Mesendoderm (in vitro differentiated cells): ENCODE data around the gene OR7G2. TPM values are rescaled to one million over a fixed set of nuclear protein-coding genes. Genes with fewer than 3 reads are reported as not detected.
"Not testable (repeated sequence)": the region's sequence is repeated elsewhere in the genome, so short reads cannot be mapped to it uniquely, and the experiment has no call there.

Source experiments
- DNase-seq: peaks from one replicate; pipeline ENCODE4 v3.0.0; 2013
- H2AK5ac ChIP-seq: 2 replicates; pipeline ENCODE4 v1.6.1; 2013; ENCODE audit warnings: low read length, inconsistent platforms
- H2BK120ac ChIP-seq: 2 replicates; pipeline ENCODE4 v1.6.1; 2013; ENCODE audit warnings: low read depth, mild to moderate bottlenecking, low read length, moderate library complexity, mixed read lengths
- H2BK15ac ChIP-seq: replicated peaks from 2 replicates; pipeline ENCODE4 v1.6.1; 2013; ENCODE audit warnings: low read depth, mild to moderate bottlenecking, moderate library complexity
- H2BK5ac ChIP-seq: 2 replicates; pipeline ENCODE4 v1.6.1; 2013; ENCODE audit warnings: low read length, inconsistent platforms
- H3K18ac ChIP-seq: 2 replicates; pipeline ENCODE4 v1.6.1; 2013; ENCODE audit warnings: mild to moderate bottlenecking, low read length, mixed read lengths
- H3K23ac ChIP-seq: one replicate; pipeline ENCODE4 v1.6.1; 2013; ENCODE audit warnings: low read length
- H3K27ac ChIP-seq: 2 replicates; pipeline ENCODE4 v1.5.1; 2013; ENCODE audit warnings: low read depth, mild to moderate bottlenecking, inconsistent platforms, low read length, moderate library complexity
- H3K27me3 ChIP-seq: 2 replicates; pipeline ENCODE4 v1.6.1; 2013; ENCODE audit warnings: low read length, control low read depth, mild to moderate bottlenecking, inconsistent platforms; ENCODE audit not compliant: insufficient read depth, poor library complexity
- H3K36me3 ChIP-seq: 2 replicates; pipeline ENCODE4 v1.6.1; 2013; ENCODE audit warnings: low read length, inconsistent platforms; ENCODE audit not compliant: control insufficient read depth, insufficient read depth
- H3K4ac ChIP-seq: one replicate; pipeline ENCODE4 v1.6.1; 2013; ENCODE audit warnings: low read depth, mild to moderate bottlenecking, low read length, moderate library complexity
- H3K4me1 ChIP-seq: 2 replicates; pipeline ENCODE4 v1.6.1; 2013; ENCODE audit warnings: low read depth, low read length, inconsistent platforms; ENCODE audit not compliant: control insufficient read depth
- H3K4me2 ChIP-seq: 2 replicates; pipeline ENCODE4 v1.6.1; 2013; ENCODE audit warnings: low read length
- H3K4me3 ChIP-seq: 2 replicates; pipeline ENCODE4 v1.5.1; 2013; ENCODE audit warnings: mild to moderate bottlenecking, low read length
- H3K56ac ChIP-seq: one replicate; pipeline ENCODE4 v1.6.1; 2013; ENCODE audit warnings: low read length
- H3K79me1 ChIP-seq: 2 replicates; pipeline ENCODE4 v1.6.1; 2013; ENCODE audit warnings: low read length, inconsistent platforms
- H3K79me2 ChIP-seq: 2 replicates; pipeline ENCODE4 v1.6.1; 2013; ENCODE audit warnings: mild to moderate bottlenecking, low read length; ENCODE audit not compliant: control insufficient read depth, insufficient read depth
- H3K9ac ChIP-seq: 2 replicates; pipeline ENCODE4 v1.6.1; 2013; ENCODE audit warnings: low read length, inconsistent platforms
- H4K5ac ChIP-seq: one replicate; pipeline ENCODE4 v1.6.1; 2013; ENCODE audit warnings: low read length
- H4K8ac ChIP-seq: one replicate; pipeline ENCODE4 v1.6.1; 2013; ENCODE audit warnings: low read depth, mild to moderate bottlenecking, control low read depth, low read length, moderate library complexity
- whole genome bisulfite sequencing: extraction: QIAGEN DNeasy Blood & Tissue Kit; methylation state at CpG from one replicate; pipeline ENCODE4 v1.1.7; 2013; ENCODE audit warnings: low lambda C conversion rate, missing lambda C conversion rate; ENCODE audit not compliant: insufficient coverage; ENCODE audit errors: extremely low coverage; 5-methylcytosine and 5-hydroxymethylcytosine counted together
- small RNA-seq: library from polyadenylated mRNA; stranded (forward); fragments of <200 nt; extraction: miRNeasy Mini kit (QIAGEN cat#:217004); gene quantifications from one replicate; pipeline ENCODE3, GENCODE V24; 2013; ENCODE audit not compliant: insufficient read depth

Gene OR7G2

GRCh38 chr19:9054207-9054606, 53.1 kb downstream of the OR7G2 start:
- Histone ChIP-seq H3K79me1 (no peaks in the 10 kb centered on the region), H4K8ac (no peak overlapping the region), H3K4ac (no peak overlapping the region), H3K36me3 (no peaks in the 10 kb centered on the region), H3K27me3 (no peaks in the 10 kb centered on the region), H3K56ac (peak overlapping the region; percentile 7), H2BK15ac (no peak overlapping the region), H4K5ac (no peak overlapping the region), H3K23ac (no peak overlapping the region), H3K9ac (no peak overlapping the region), H2AK5ac (no peak overlapping the region), H2BK5ac (no peak overlapping the region), H3K27ac (peak overlapping the region; percentile 57), H3K4me3 (no peak overlapping the region), H3K4me1 (no peaks in the 10 kb centered on the region), H2BK120ac (no peak overlapping the region), H3K4me2 (no peak overlapping the region), H3K79me2 (no peaks in the 10 kb centered on the region), H3K18ac (no peak overlapping the region)
- no CpG with 5 or more reads among the region's 8 CpGs for WGBS
- no peak for DNase-seq

GRCh38 chr19:9053674-9054073, 53.6 kb downstream of the OR7G2 start:
- H3K4me2 ChIP-seq, H3K79me2 ChIP-seq, H2BK5ac ChIP-seq, H3K27me3 ChIP-seq, H3K18ac ChIP-seq, H3K4ac ChIP-seq, H3K27ac ChIP-seq, H3K4me1 ChIP-seq, H2AK5ac ChIP-seq, H2BK15ac ChIP-seq, DNase-seq, H3K56ac ChIP-seq, H3K23ac ChIP-seq, H3K79me1 ChIP-seq, H4K5ac ChIP-seq, H3K9ac ChIP-seq, H4K8ac ChIP-seq, H3K36me3 ChIP-seq, H2BK120ac ChIP-seq, H3K4me3 ChIP-seq: not testable (repeated sequence)
- no CpG with 5 or more reads among the region's 6 CpGs for WGBS

- H3K27ac ChIP-seq, result no peak overlapping the region
- H2BK5ac ChIP-seq, result no peak overlapping the region
- WGBS, result no CpG with 5 or more reads among the region's 4 CpGs
- H3K4ac ChIP-seq, result no peak overlapping the region
- H3K4me2 ChIP-seq, result no peak overlapping the region
- H3K79me2 ChIP-seq, result no peaks in the 10 kb centered on the region
- no peak for DNase-seq
- H3K36me3 ChIP-seq, result no peaks in the 10 kb centered on the region
- H4K5ac ChIP-seq, result no peak overlapping the region
- no peak overlapping the region for H2BK120ac ChIP-seq
- no peak overlapping the region for H2BK15ac ChIP-seq
- no peak overlapping the region for H4K8ac ChIP-seq
- H3K27me3 ChIP-seq, result no peaks in the 10 kb centered on the region
- no peaks in the 10 kb centered on the region for H3K4me1 ChIP-seq
- no peaks in the 10 kb centered on the region for H3K79me1 ChIP-seq
- H3K23ac ChIP-seq, result no peak overlapping the region
- no peak overlapping the region for H3K18ac ChIP-seq
- no peak overlapping the region for H2AK5ac ChIP-seq
- no peak overlapping the region for H3K4me3 ChIP-seq
- H3K56ac ChIP-seq, result no peak overlapping the region
- H3K9ac ChIP-seq, result no peak overlapping the region
Measured at GRCh38 chr19:9052894-9053293, 54.4 kb downstream of the OR7G2 start.

Small RNAs within 50 kb of the gene (small RNA-seq; reads per million reads assigned to genes)
- not detected for gene OR1M4P
